DOHH2 (cell line): Measurements from ENCODE around the gene IGF2BP1.

ENCODE experiments used
- EZH2phosphoT487 ChIP-seq: fragments of 200-600 bp; sonication (generic); IDR thresholded peaks from 2 replicates; pipeline ENCODE4 v1.6.1; 2017; ENCODE audit warnings: borderline replicate concordance, mild to moderate bottlenecking, antibody characterized with exemption, low read length, moderate library complexity, mixed read lengths
- TF ChIP-seq, protein P1 (sequence below): fragments of 200-600 bp; sonication (generic); IDR thresholded peaks from one replicate; pipeline ENCODE4 v1.5.1; 2014; ENCODE audit warnings: antibody characterized with exemption, mild to moderate bottlenecking, low read depth, low read length; ENCODE audit not compliant: poor library complexity, severe bottlenecking

DNA sequence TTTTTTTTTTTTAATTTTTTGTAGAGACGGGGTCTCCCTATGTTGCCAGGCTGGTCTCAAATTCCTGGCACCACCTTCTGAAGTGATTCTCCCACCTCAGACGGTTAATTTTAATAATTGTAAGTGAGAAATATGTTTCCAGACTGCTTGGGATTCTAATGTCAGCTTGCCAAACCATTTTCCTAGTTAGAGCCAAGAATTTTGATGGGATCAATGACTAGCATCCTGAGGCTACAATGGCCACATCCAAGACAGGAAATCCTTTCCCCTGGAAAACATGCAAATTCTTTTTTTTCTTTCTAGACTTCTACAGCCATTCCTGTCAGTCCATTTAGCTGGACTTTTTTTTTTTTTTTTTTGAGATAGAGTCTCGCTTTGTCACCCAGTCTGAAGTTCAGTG, 32.6 kb downstream of the IGF2BP1 start:
- no peak for TF ChIP-seq EZH2phosphoT487
- TF ChIP-seq, protein P1, sequence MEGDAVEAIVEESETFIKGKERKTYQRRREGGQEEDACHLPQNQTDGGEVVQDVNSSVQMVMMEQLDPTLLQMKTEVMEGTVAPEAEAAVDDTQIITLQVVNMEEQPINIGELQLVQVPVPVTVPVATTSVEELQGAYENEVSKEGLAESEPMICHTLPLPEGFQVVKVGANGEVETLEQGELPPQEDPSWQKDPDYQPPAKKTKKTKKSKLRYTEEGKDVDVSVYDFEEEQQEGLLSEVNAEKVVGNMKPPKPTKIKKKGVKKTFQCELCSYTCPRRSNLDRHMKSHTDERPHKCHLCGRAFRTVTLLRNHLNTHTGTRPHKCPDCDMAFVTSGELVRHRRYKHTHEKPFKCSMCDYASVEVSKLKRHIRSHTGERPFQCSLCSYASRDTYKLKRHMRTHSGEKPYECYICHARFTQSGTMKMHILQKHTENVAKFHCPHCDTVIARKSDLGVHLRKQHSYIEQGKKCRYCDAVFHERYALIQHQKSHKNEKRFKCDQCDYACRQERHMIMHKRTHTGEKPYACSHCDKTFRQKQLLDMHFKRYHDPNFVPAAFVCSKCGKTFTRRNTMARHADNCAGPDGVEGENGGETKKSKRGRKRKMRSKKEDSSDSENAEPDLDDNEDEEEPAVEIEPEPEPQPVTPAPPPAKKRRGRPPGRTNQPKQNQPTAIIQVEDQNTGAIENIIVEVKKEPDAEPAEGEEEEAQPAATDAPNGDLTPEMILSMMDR, result no peak
